Suprapubic skin (tissue), 3 donors: ENCODE data around the gene GUCY1A2.

Source experiments
- CTCF ChIP-seq, 2 donors: fragments of 200-600 bp in 1 of 2; fragments of 450-650 bp in 1 of 2; sonication (generic) in 1 of 2; IDR thresholded peaks; one replicate each; pipeline ENCODE4 v1.5.1; 2016 to 2019; ENCODE audit warnings: antibody characterized with exemption in 2 of 2, mild to moderate bottlenecking in 1 of 2, moderate library complexity in 1 of 2
- EP300 ChIP-seq: sonication (generic); formaldehyde crosslinking; IDR thresholded peaks from one replicate; pipeline ENCODE4 v1.6.1; 2017; ENCODE audit warnings: antibody characterized with exemption

- no peak for TF ChIP-seq CTCF (IDR thresholded peaks at IDR 0.05)
- TF ChIP-seq EP300, result no peak
These were observed 61.2 kb downstream of the GUCY1A2 start for GRCh38 chr11:106957030-106957482.
